Tibial artery (tissue), 4 donors: ENCODE measurements around the gene ABRACL.

Experiments
- DNase-seq, 2 donors: peaks; one replicate each; pipeline ENCODE4 v3.0.0-alpha.2; 2019
- H3K27ac ChIP-seq, 2 donors: fragments of 200-600 bp; sonication (generic) in 1 of 2; 1 replicate in 1 of 2; 2 replicates in 1 of 2; pipeline ENCODE4 v1.5.1; 2018 to 2019; ENCODE audit warnings: mild to moderate bottlenecking in 1 of 2
- H3K27me3 ChIP-seq, 2 donors: fragments of 200-600 bp; sonication (generic) in 1 of 2; one replicate each; pipeline versions ENCODE4 v1.5.1 to v1.6.0; 2016 to 2019
- H3K36me3 ChIP-seq, 3 donors: fragments of 200-600 bp; sonication (generic) in 2 of 3; one replicate each; pipeline ENCODE4 v1.5.1; 2016 to 2019; ENCODE audit warnings: mild to moderate bottlenecking in 2 of 3
- H3K4me1 ChIP-seq, 4 donors: fragments of 200-600 bp; sonication (generic) in 2 of 4; 1 replicate in 3 of 4; 2 replicates in 1 of 4; pipeline ENCODE4 v1.5.1; 2016 to 2019
- H3K4me3 ChIP-seq, 2 donors: fragments of 200-600 bp; sonication (generic) in 1 of 2; 1 replicate in 1 of 2; 2 replicates in 1 of 2; pipeline ENCODE4 v1.5.1; 2018 to 2019; ENCODE audit warnings: mild to moderate bottlenecking in 2 of 2
- H3K9me3 ChIP-seq, 3 donors: fragments of 200-600 bp; sonication (generic) in 1 of 3; one replicate each; pipeline ENCODE4 v1.5.1; 2016 to 2019
- CTCF ChIP-seq, 2 experiments: fragments of 200-600 bp in 1 of 2; fragments of 450-650 bp in 1 of 2; IDR thresholded peaks; one replicate each; pipeline ENCODE4 v1.5.1; 2017 to 2019; ENCODE audit warnings: antibody characterized with exemption in 2 of 2, mild to moderate bottlenecking in 1 of 2, moderate library complexity in 1 of 2
- intact Hi-C: fragments of 100-400 bp; cut with DNase I; formaldehyde crosslinking; loops from one replicate; pipeline ENCODE4 v1.15.0; 2023; ENCODE audit warnings: low total_unique reads

The ABRACL gene

GRCh38 chr6:139064981-139065665 is 36.6 kb downstream of the ABRACL start:
- Histone ChIP-seq H3K4me3 (no peak overlapping the region), H3K27ac (no peak overlapping the region), H3K27me3 (no peaks in the 10 kb centered on the region), H3K4me1 (no peaks in the 10 kb centered on the region), H3K9me3 (no peaks in the 10 kb centered on the region), H3K36me3 (no peaks in the 10 kb centered on the region)
- TF ChIP-seq CTCF (IDR thresholded peaks at IDR 0.05) = no peak
- intact Hi-C loops = no loop called here
- DNase-seq = no peak

- Histone ChIP-seq H3K27ac (no peak overlapping the region), H3K27me3 (no peaks in the 10 kb centered on the region), H3K9me3 (no peaks in the 10 kb centered on the region), H3K4me3 (no peak overlapping the region), H3K4me1 (no peaks in the 10 kb centered on the region), H3K36me3 (no peaks in the 10 kb centered on the region)
- DNase-seq = no peak
- TF ChIP-seq CTCF (IDR thresholded peaks at IDR 0.05) = no peak
- intact Hi-C loops = no loop called here
These were observed 37.5 kb downstream of the ABRACL start for GRCh38 chr6:139066080-139066479.

GRCh38 chr6:139068846-139069245 is 40.3 kb downstream of the ABRACL start:
- Histone ChIP-seq H3K36me3 (no peaks in the 10 kb centered on the region), H3K27me3 (no peaks in the 10 kb centered on the region), H3K27ac (no peak overlapping the region), H3K4me1 (no peaks in the 10 kb centered on the region), H3K9me3 (no peaks in the 10 kb centered on the region), H3K4me3 (no peak overlapping the region)
- intact Hi-C loops = no loop called here
- no peak for TF ChIP-seq CTCF (IDR thresholded peaks at IDR 0.05)
- DNase-seq = no peak

- no peak for TF ChIP-seq CTCF (IDR thresholded peaks at IDR 0.05)
- H3K4me3 ChIP-seq = no peak overlapping the region
- H3K9me3 ChIP-seq = no peaks in the 10 kb centered on the region
- no peak for DNase-seq
- no peak overlapping the region for H3K27ac ChIP-seq
- no peaks in the 10 kb centered on the region for H3K36me3 ChIP-seq
- no peaks in the 10 kb centered on the region for H3K27me3 ChIP-seq
- intact Hi-C loops = no loop called here
- H3K4me1 ChIP-seq = no peaks in the 10 kb centered on the region
These were observed 44.6 kb downstream of the ABRACL start for GRCh38 chr6:139073118-139073517.

- Histone ChIP-seq H3K4me3 (no peak overlapping the region), H3K9me3 (no peaks in the 10 kb centered on the region), H3K36me3 (no peaks in the 10 kb centered on the region), H3K27ac (no peak overlapping the region), H3K27me3 (no peaks in the 10 kb centered on the region), H3K4me1 (peaks cover 0 to 12% (median 7%) of the 10 kb centered on the region in 4 donors)
- intact Hi-C loops = no loop called here
- DNase-seq = no peak
- TF ChIP-seq CTCF (IDR thresholded peaks at IDR 0.05) = no peak
These were observed 50.5 kb downstream of the ABRACL start for GRCh38 chr6:139079018-139079417.
